ENCODE results near the gene TMEM80.
"Not testable (repeated sequence)": the region's sequence is repeated elsewhere in the genome, so short reads cannot be mapped to it uniquely, and the experiment has no call there.

Gene TMEM80

GRCh38 chr11:695538-696248 is at the start of gene TMEM80:
TMEM80 (plus strand) TSS chr11:695816; CDS start chr11:695828, 12 bp downstream.
- DNase-seq, result peak; percentile 98

GRCh38 chr11:646214-646613 is 49.4 kb upstream of the TMEM80 start:
- DNase-seq, result no peak

- DNase-seq, result not testable (repeated sequence)
Measured at GRCh38 chr11:647672-648158, 47.9 kb upstream of the TMEM80 start.

- no peak for DNase-seq
Measured at GRCh38 chr11:650482-650881, 45.1 kb upstream of the TMEM80 start.

- not testable (repeated sequence) for DNase-seq
Measured at GRCh38 chr11:653136-653535, 42.5 kb upstream of the TMEM80 start.

- no peak for DNase-seq
Measured at GRCh38 chr11:653837-654236, 41.8 kb upstream of the TMEM80 start.

- DNase-seq, result not testable (repeated sequence)
Measured at GRCh38 chr11:654444-654843, 41.2 kb upstream of the TMEM80 start.

GRCh38 chr11:655036-655726 is 40.4 kb upstream of the TMEM80 start:
- no peak for DNase-seq

GRCh38 chr11:656426-656825 is 39.2 kb upstream of the TMEM80 start:
- DNase-seq, result no peak

GRCh38 chr11:656866-657265 is 38.8 kb upstream of the TMEM80 start:
- no peak for DNase-seq

- no peak for DNase-seq
Measured at GRCh38 chr11:657691-658126, 37.9 kb upstream of the TMEM80 start.

- DNase-seq, result no peak
Measured at GRCh38 chr11:659532-660085, 36.0 kb upstream of the TMEM80 start.

GRCh38 chr11:660281-660680 is 35.3 kb upstream of the TMEM80 start:
- no peak for DNase-seq

GRCh38 chr11:660681-661444 is 34.8 kb upstream of the TMEM80 start:
- DNase-seq, result no peak

- DNase-seq, result peak; percentile 49
Measured at GRCh38 chr11:662689-663274, 32.8 kb upstream of the TMEM80 start.

- DNase-seq, result no peak
Measured at GRCh38 chr11:665062-665703, 30.4 kb upstream of the TMEM80 start.

- DNase-seq, result no peak
Measured at GRCh38 chr11:665704-666281, 29.8 kb upstream of the TMEM80 start.

GRCh38 chr11:673866-674265 is 21.8 kb upstream of the TMEM80 start:
- DNase-seq, result no peak

- no peak for DNase-seq
Measured at GRCh38 chr11:674406-674805, 21.2 kb upstream of the TMEM80 start.

- DNase-seq, result no peak
Measured at GRCh38 chr11:678297-678696, 17.3 kb upstream of the TMEM80 start.

GRCh38 chr11:679271-680207 is 16.1 kb upstream of the TMEM80 start:
- no peak for DNase-seq

Measured in CD4-positive, alpha-beta T cell treated with Interleukin-17A for 1 hour (primary cell).